GM12878 (cell line): ENCODE measurements around the gene MILR1. TPM values are rescaled to one million over a fixed set of nuclear protein-coding genes. Genes with fewer than 3 reads are reported as not detected.
A peak's percentile ranks its signal among the peaks of the same experiment; 100 is the strongest.

Source experiments
- BCLAF1 ChIP-seq: fragments of 450-650 bp; IDR thresholded peaks from 2 replicates; pipeline ENCODE4 v1.6.1; 2017; ENCODE audit warnings: antibody characterized with exemption, mild to moderate bottlenecking, moderate library complexity
- FOXM1 ChIP-seq: IDR thresholded peaks from 2 replicates; pipeline ENCODE4 v1.6.1; 2012; ENCODE audit warnings: low read depth, mild to moderate bottlenecking, inconsistent platforms, low read length, moderate library complexity
- HDGF ChIP-seq: fragments of 450-650 bp; IDR thresholded peaks from 2 replicates; pipeline ENCODE4 v1.6.1; 2016; ENCODE audit warnings: antibody characterized with exemption
- NFXL1 ChIP-seq: fragments of 450-650 bp; IDR thresholded peaks from 2 replicates; pipeline ENCODE4 v1.6.1; 2017; ENCODE audit warnings: antibody characterized with exemption, mild to moderate bottlenecking, borderline replicate concordance
- NR2F1 ChIP-seq: fragments of 450-650 bp; conservative IDR thresholded peaks from 2 replicates; pipeline ENCODE4 v1.6.1; 2017; ENCODE audit warnings: mild to moderate bottlenecking
- RB1 ChIP-seq: fragments of 450-650 bp; formaldehyde crosslinking; IDR thresholded peaks from 2 replicates; pipeline ENCODE4 v1.6.1; 2017; ENCODE audit warnings: mild to moderate bottlenecking, borderline replicate concordance
- RELA ChIP-seq: fragments of 450-650 bp; IDR thresholded peaks from 2 replicates; pipeline ENCODE4 v1.8.0; 2014; ENCODE audit warnings: borderline replicate concordance; ENCODE audit not compliant: partially characterized antibody
- RELB ChIP-seq: fragments of 450-650 bp; IDR thresholded peaks from 2 replicates; pipeline ENCODE4 v1.6.1; 2017; ENCODE audit warnings: low read depth, mild to moderate bottlenecking, moderate library complexity
- SMC3 ChIP-seq: IDR thresholded peaks from 2 replicates; pipeline ENCODE4 v1.6.1; 2011; ENCODE audit warnings: low read length, improper control_type of control experiment, borderline replicate concordance
- ZNF217 ChIP-seq: fragments of 450-650 bp; IDR thresholded peaks from 2 replicates; pipeline ENCODE4 v1.6.1; 2017; ENCODE audit warnings: antibody characterized with exemption, mild to moderate bottlenecking
- polyA plus RNA-seq, 11 experiments: library from polyadenylated mRNA; depleted of rRNA in 4 of 11; unstranded in 6 of 11; stranded (reverse) in 5 of 11; fragments of >200 nt; fragmentation: Nextera tagmentation in 4 of 11; fragmentation: Illumina TruSeq in 1 of 11; extraction: Ambion mirVana in 4 of 11; extraction: Trizol in 1 of 11; gene quantifications; 1 replicate in 1 of 11; 2 replicates in 10 of 11; pipeline versions ENCODE4 v1.2.1 to v1.2.3, GENCODE V29; 2011 to 2016; ENCODE audit warnings: inconsistent platforms in 2 of 11, missing spikeins in 2 of 11, low read depth in 1 of 11
- total RNA-seq, 4 experiments: library from RNA; depleted of rRNA in 3 of 4; stranded (reverse); fragments of >200 nt in 3 of 4; fragmentation: Illumina TruSeq in 1 of 4; extraction: Trizol in 1 of 4; gene quantifications; 2 replicates each; pipeline versions ENCODE4 v1.2.1 to v1.2.3, GENCODE V29; 2013 to 2021
- TF ChIP-seq, protein P1 (sequence below): fragments of 450-650 bp; IDR thresholded peaks from 2 replicates; pipeline ENCODE4 v1.6.1; 2017; ENCODE audit warnings: mild to moderate bottlenecking, moderate library complexity
- TF ChIP-seq, protein P2 (sequence below): IDR thresholded peaks from 2 replicates; pipeline ENCODE4 v1.6.1; 2012; ENCODE audit warnings: low read depth, low read length, improper control_type of control experiment
- TF ChIP-seq, protein P3 (sequence below): IDR thresholded peaks from 2 replicates; pipeline ENCODE4 v1.6.1; 2012; ENCODE audit warnings: improper control_type of control experiment, low read depth, low read length; ENCODE audit not compliant: insufficient replicate concordance

Gene MILR1
- total and polyA plus RNA-seq, 10 of the 15 experiments (the other 5 are each of a cell fraction or from before 2014, with no cell fraction given), result 2.0 to 47.2 (median 17.2) TPM

DNA sequence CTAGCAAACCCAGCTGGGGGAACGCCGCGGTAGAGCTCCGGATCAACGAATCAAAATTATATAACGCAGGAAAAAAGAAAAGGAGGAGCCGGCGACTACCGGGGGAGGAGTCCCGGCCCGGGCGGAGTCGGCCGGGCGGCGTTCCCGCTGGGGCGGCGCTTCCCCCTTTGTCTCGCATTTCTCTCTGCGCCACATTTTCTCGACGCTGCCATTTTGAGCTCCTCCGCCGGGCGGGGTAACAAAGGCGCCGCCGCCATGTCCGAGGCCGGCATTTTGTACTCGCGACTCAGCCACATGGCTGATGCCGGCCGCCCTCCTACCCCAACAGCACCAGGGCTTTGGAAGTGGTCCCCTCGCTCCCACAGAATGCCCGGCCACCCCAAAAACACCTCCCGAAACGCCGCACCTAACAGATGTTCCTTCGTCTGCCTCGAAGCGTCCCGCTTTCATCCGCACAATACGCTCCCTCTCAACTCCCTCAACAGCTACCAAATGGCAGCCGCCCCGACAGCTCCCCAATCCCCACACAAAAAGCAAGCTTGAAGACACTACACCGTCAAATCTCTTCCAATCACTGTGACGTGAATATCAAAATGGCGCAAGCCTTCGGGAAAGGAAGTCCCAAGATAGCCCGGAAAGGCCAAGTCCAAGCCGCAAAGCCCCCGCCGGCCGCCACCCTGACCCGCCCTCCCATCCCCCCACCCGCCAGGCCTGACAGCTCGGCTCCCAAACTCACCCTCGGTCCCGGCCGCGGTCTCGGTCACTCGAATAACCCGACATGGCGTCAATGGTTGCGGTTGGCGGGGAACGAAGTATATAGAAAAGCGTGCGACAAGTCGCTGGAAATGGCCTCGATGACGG lies 56.7 kb downstream of the MILR1 start (continued):
- TF ChIP-seq BCLAF1, result no peak
- peak; percentile 70 for TF ChIP-seq HDGF
- peak; percentile 74; the same call in 1 of the 2 replicates for TF ChIP-seq RELB
- TF ChIP-seq, protein P1, sequence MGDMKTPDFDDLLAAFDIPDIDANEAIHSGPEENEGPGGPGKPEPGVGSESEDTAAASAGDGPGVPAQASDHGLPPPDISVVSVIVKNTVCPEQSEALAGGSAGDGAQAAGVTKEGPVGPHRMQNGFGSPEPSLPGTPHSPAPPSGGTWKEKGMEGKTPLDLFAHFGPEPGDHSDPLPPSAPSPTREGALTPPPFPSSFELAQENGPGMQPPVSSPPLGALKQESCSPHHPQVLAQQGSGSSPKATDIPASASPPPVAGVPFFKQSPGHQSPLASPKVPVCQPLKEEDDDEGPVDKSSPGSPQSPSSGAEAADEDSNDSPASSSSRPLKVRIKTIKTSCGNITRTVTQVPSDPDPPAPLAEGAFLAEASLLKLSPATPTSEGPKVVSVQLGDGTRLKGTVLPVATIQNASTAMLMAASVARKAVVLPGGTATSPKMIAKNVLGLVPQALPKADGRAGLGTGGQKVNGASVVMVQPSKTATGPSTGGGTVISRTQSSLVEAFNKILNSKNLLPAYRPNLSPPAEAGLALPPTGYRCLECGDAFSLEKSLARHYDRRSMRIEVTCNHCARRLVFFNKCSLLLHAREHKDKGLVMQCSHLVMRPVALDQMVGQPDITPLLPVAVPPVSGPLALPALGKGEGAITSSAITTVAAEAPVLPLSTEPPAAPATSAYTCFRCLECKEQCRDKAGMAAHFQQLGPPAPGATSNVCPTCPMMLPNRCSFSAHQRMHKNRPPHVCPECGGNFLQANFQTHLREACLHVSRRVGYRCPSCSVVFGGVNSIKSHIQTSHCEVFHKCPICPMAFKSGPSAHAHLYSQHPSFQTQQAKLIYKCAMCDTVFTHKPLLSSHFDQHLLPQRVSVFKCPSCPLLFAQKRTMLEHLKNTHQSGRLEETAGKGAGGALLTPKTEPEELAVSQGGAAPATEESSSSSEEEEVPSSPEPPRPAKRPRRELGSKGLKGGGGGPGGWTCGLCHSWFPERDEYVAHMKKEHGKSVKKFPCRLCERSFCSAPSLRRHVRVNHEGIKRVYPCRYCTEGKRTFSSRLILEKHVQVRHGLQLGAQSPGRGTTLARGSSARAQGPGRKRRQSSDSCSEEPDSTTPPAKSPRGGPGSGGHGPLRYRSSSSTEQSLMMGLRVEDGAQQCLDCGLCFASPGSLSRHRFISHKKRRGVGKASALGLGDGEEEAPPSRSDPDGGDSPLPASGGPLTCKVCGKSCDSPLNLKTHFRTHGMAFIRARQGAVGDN, result no peak
- TF ChIP-seq FOXM1, result 0 out of 2 replicates have a peak, but pooled peaks have one; percentile 13
- TF ChIP-seq NFXL1, result no peak
- TF ChIP-seq, protein P2, sequence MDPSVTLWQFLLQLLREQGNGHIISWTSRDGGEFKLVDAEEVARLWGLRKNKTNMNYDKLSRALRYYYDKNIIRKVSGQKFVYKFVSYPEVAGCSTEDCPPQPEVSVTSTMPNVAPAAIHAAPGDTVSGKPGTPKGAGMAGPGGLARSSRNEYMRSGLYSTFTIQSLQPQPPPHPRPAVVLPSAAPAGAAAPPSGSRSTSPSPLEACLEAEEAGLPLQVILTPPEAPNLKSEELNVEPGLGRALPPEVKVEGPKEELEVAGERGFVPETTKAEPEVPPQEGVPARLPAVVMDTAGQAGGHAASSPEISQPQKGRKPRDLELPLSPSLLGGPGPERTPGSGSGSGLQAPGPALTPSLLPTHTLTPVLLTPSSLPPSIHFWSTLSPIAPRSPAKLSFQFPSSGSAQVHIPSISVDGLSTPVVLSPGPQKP, result 0 out of 2 replicates have a peak, but pooled peaks have one; percentile 44
- TF ChIP-seq, protein P3, sequence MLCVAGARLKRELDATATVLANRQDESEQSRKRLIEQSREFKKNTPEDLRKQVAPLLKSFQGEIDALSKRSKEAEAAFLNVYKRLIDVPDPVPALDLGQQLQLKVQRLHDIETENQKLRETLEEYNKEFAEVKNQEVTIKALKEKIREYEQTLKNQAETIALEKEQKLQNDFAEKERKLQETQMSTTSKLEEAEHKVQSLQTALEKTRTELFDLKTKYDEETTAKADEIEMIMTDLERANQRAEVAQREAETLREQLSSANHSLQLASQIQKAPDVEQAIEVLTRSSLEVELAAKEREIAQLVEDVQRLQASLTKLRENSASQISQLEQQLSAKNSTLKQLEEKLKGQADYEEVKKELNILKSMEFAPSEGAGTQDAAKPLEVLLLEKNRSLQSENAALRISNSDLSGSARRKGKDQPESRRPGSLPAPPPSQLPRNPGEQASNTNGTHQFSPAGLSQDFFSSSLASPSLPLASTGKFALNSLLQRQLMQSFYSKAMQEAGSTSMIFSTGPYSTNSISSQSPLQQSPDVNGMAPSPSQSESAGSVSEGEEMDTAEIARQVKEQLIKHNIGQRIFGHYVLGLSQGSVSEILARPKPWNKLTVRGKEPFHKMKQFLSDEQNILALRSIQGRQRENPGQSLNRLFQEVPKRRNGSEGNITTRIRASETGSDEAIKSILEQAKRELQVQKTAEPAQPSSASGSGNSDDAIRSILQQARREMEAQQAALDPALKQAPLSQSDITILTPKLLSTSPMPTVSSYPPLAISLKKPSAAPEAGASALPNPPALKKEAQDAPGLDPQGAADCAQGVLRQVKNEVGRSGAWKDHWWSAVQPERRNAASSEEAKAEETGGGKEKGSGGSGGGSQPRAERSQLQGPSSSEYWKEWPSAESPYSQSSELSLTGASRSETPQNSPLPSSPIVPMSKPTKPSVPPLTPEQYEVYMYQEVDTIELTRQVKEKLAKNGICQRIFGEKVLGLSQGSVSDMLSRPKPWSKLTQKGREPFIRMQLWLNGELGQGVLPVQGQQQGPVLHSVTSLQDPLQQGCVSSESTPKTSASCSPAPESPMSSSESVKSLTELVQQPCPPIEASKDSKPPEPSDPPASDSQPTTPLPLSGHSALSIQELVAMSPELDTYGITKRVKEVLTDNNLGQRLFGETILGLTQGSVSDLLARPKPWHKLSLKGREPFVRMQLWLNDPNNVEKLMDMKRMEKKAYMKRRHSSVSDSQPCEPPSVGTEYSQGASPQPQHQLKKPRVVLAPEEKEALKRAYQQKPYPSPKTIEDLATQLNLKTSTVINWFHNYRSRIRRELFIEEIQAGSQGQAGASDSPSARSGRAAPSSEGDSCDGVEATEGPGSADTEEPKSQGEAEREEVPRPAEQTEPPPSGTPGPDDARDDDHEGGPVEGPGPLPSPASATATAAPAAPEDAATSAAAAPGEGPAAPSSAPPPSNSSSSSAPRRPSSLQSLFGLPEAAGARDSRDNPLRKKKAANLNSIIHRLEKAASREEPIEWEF, result no peak
- no peak for TF ChIP-seq ZNF217
- peak; percentile 67; the same call in 1 of the 2 replicates for TF ChIP-seq RB1
- no peak for TF ChIP-seq RELA
- no peak for TF ChIP-seq SMC3
- TF ChIP-seq NR2F1, result no peak
